ENCODE results near the gene TP53AIP1. TPM values are rescaled to one million over a fixed set of nuclear protein-coding genes. Genes with fewer than 3 reads are reported as not detected.

TP53AIP1 gene
- total RNA-seq, 1 donor from 2014 or later = 0.17 TPM

GRCh38 chr11:128940603-128941002 lies 2.1 kb downstream of the TP53AIP1 start:
- no peak overlapping the region for H3K27ac Mint-ChIP-seq (ENCODE audit: unreplicated experiment)
- peaks cover 4% of the 10 kb centered on the region for H3K4me1 Mint-ChIP-seq (ENCODE audit: low read depth)
- H3K36me3 Mint-ChIP-seq (ENCODE audit: low read depth) = no peaks in the 10 kb centered on the region
- H3K9me3 Mint-ChIP-seq (ENCODE audit: low read depth) = no peaks in the 10 kb centered on the region
- peaks cover 9% of the 10 kb centered on the region for H3K27me3 Mint-ChIP-seq (ENCODE audit: low read depth)
- no peak overlapping the region for H3K4me3 Mint-ChIP-seq (ENCODE audit: unreplicated experiment)
- no peak for TF ChIP-seq CTCF (IDR thresholded peaks at IDR 0.05)
- no peak for DNase-seq (ENCODE audit: low spot score)

- TF ChIP-seq CTCF (IDR thresholded peaks at IDR 0.05) = no peak
- Mint-ChIP-seq H3K27ac (ENCODE audit: unreplicated experiment) (no peak overlapping the region), H3K27me3 (ENCODE audit: low read depth) (peaks cover 9% of the 10 kb centered on the region), H3K4me1 (ENCODE audit: low read depth) (peaks cover 4% of the 10 kb centered on the region), H3K36me3 (ENCODE audit: low read depth) (no peaks in the 10 kb centered on the region), H3K4me3 (ENCODE audit: unreplicated experiment) (no peak overlapping the region), H3K9me3 (ENCODE audit: low read depth) (no peaks in the 10 kb centered on the region)
- DNase-seq (ENCODE audit: low spot score) = no peak
Observed at GRCh38 chr11:128940156-128940555, 2.5 kb downstream of the TP53AIP1 start.

GRCh38 chr11:128939591-128939990 lies 3.1 kb downstream of the TP53AIP1 start:
- Mint-ChIP-seq H3K9me3 (ENCODE audit: low read depth) (no peaks in the 10 kb centered on the region), H3K27me3 (ENCODE audit: low read depth) (peaks cover 9% of the 10 kb centered on the region), H3K27ac (ENCODE audit: unreplicated experiment) (no peak overlapping the region)

GRCh38 chr11:128938156-128938885 lies 4.3 kb downstream of the TP53AIP1 start:
- Mint-ChIP-seq H3K27me3 (ENCODE audit: low read depth) (peaks cover 9% of the 10 kb centered on the region), H3K27ac (ENCODE audit: unreplicated experiment) (no peak overlapping the region), H3K9me3 (ENCODE audit: low read depth) (no peaks in the 10 kb centered on the region), H3K36me3 (ENCODE audit: low read depth) (no peaks in the 10 kb centered on the region), H3K4me3 (ENCODE audit: unreplicated experiment) (no peak overlapping the region), H3K4me1 (ENCODE audit: low read depth) (no peaks in the 10 kb centered on the region)
- DNase-seq (ENCODE audit: low spot score) = no peak
- no peak for TF ChIP-seq CTCF (IDR thresholded peaks at IDR 0.05)

More at GRCh38 chr11:128939591-128939990, 3.1 kb downstream of the TP53AIP1 start:
- Mint-ChIP-seq H3K4me3 (ENCODE audit: unreplicated experiment) (no peak overlapping the region), H3K4me1 (ENCODE audit: low read depth) (peaks cover 4% of the 10 kb centered on the region), H3K36me3 (ENCODE audit: low read depth) (no peaks in the 10 kb centered on the region)
- no peak for TF ChIP-seq CTCF (IDR thresholded peaks at IDR 0.05)
- DNase-seq (ENCODE audit: low spot score) = no peak

- no peak overlapping the region for H3K4me3 Mint-ChIP-seq (ENCODE audit: unreplicated experiment)
- TF ChIP-seq CTCF (IDR thresholded peaks at IDR 0.05) = no peak
- no peaks in the 10 kb centered on the region for H3K36me3 Mint-ChIP-seq (ENCODE audit: low read depth)
- H3K27me3 Mint-ChIP-seq (ENCODE audit: low read depth) = peaks cover 6% of the 10 kb centered on the region
- DNase-seq (ENCODE audit: low spot score) = no peak
- H3K27ac Mint-ChIP-seq (ENCODE audit: unreplicated experiment) = no peak overlapping the region
- H3K4me1 Mint-ChIP-seq (ENCODE audit: low read depth) = no peaks in the 10 kb centered on the region
- no peaks in the 10 kb centered on the region for H3K9me3 Mint-ChIP-seq (ENCODE audit: low read depth)
Observed at GRCh38 chr11:128937480-128937879, 5.2 kb downstream of the TP53AIP1 start.

Measured in chondrocyte (in vitro differentiated cells).